Measurements from ENCODE around the gene PRIMPOL. TPM values are rescaled to one million over a fixed set of nuclear protein-coding genes. Genes with fewer than 3 reads are reported as not detected.

PRIMPOL gene
- total and polyA plus RNA-seq, 2 of the 4 experiments (the other 2 are of a cell fraction) = 5.6 to 8.8 TPM

- no peak overlapping the region for H3K4ac ChIP-seq (ENCODE audit: low read depth, low read length)
- no peak overlapping the region for H2BK20ac ChIP-seq (ENCODE audit: low read depth, low read length)
- dilution Hi-C loops (cut with HindIII; ENCODE audit: low sequenced_read_pairs, unreplicated experiment) = no loop called here
- H3K18ac ChIP-seq (ENCODE audit: low read depth, low read length) = no peak overlapping the region
- ATAC-seq (ENCODE audit: low read depth) (no peak), DNase-seq (no peak)
- in situ Hi-C loops (cut with MboI; ENCODE audit: low sequenced_read_pairs) = no loop called here
- no peak overlapping the region for H3K14ac ChIP-seq (replicated peaks; ENCODE audit: low read depth, low read length)
- no peak overlapping the region for H2AK5ac ChIP-seq (ENCODE audit: low read depth, low read length)
- H3K9me1 ChIP-seq (ENCODE audit: insufficient read depth, low read length) = peaks cover 5% of the 10 kb centered on the region; the same call in 1 of the 2 replicates
- 100% methylated on average over 2 of the region's 5 CpGs; no CpG with 5 or more reads in 1 of the 2 experiments for WGBS, 2 experiments (ENCODE audit: extremely low coverage in 2 of 2, insufficient read length in 1 of 2)
- H3K27ac ChIP-seq (ENCODE audit: insufficient read depth, low read length) = no peak overlapping the region
- no peak overlapping the region for H4K91ac ChIP-seq (ENCODE audit: insufficient read depth, low read depth, low read length)
- H2AK9ac ChIP-seq (replicated peaks; ENCODE audit: low read depth, low read length, poor library complexity) = no peak overlapping the region
- no peak overlapping the region for H2BK15ac ChIP-seq (ENCODE audit: low read depth, low read length)
- CTCF ChIA-PET = no interaction called here
- H2BK5ac ChIP-seq (ENCODE audit: low read depth, low read length, poor library complexity, severe bottlenecking) = no peak overlapping the region
- no peak overlapping the region for H3K4me2 ChIP-seq (ENCODE audit: low read depth, low read length)
- H4K8ac ChIP-seq (ENCODE audit: low read depth in 2 of 2, low read length in 2 of 2) = no peak overlapping the region
- peaks cover 17% of the 10 kb centered on the region for H3K36me3 ChIP-seq (ENCODE audit: control insufficient read depth, insufficient read depth, low read length)
- H3K27me3 ChIP-seq (ENCODE audit: control insufficient read depth, insufficient read depth, low read length) = no peaks in the 10 kb centered on the region
- no peak overlapping the region for H2AFZ ChIP-seq (replicated peaks; ENCODE audit: low read length, poor library complexity)
- no peak for TF ChIP-seq MXI1 (IDR thresholded peaks at IDR 0.05; ENCODE audit: borderline replicate concordance, low read depth, low read length)
- no peak for TF ChIP-seq FOS (IDR thresholded peaks at IDR 0.05; ENCODE audit: low read depth, low read length)
- no peak for TF ChIP-seq RFX5 (IDR thresholded peaks at IDR 0.05; ENCODE audit: low read depth, low read length)
- TF ChIP-seq CTCF (conservative IDR thresholded peaks at IDR 0.05; ENCODE audit: low read depth, low read length) = no peak
- TF ChIP-seq USF2 (IDR thresholded peaks at IDR 0.05; ENCODE audit: low read depth, low read length) = no peak
- TF ChIP-seq RAD21 (IDR thresholded peaks at IDR 0.05; ENCODE audit: low read length) = no peak
- no peak for TF ChIP-seq BHLHE40 (IDR thresholded peaks at IDR 0.05; ENCODE audit: low read depth, low read length)
- no peak for TF ChIP-seq RCOR1 (IDR thresholded peaks at IDR 0.05; ENCODE audit: insufficient replicate concordance, low read length)
- TF ChIP-seq CEBPB (IDR thresholded peaks at IDR 0.05; ENCODE audit: low read depth, low read length) = no peak
- no peak for TF ChIP-seq SMC3 (IDR thresholded peaks at IDR 0.05; ENCODE audit: low read depth, low read length)
- no peak for TF ChIP-seq CHD1 (IDR thresholded peaks at IDR 0.05; ENCODE audit: low read depth, low read length)
- TF ChIP-seq NFE2L2 (IDR thresholded peaks at IDR 0.05; ENCODE audit: low read depth, low read length) = no peak
- TF ChIP-seq ELK1 (IDR thresholded peaks at IDR 0.05; ENCODE audit: borderline replicate concordance, low read depth, low read length) = no peak
- no peak for TF ChIP-seq MAFK (IDR thresholded peaks at IDR 0.05; ENCODE audit: low read depth, low read length)
- no peak for TF ChIP-seq MAZ (IDR thresholded peaks at IDR 0.05; ENCODE audit: borderline replicate concordance, low read depth, low read length)
- no peak for TF ChIP-seq POLR2A (IDR thresholded peaks at IDR 0.05; ENCODE audit: low read depth, low read length)
- H3K9me3 ChIP-seq (ENCODE audit: control insufficient read depth, insufficient read depth, low read length) = no peaks in the 10 kb centered on the region
- H4K5ac ChIP-seq (ENCODE audit: low read depth, low read length) = no peak overlapping the region
- H3K9ac ChIP-seq (ENCODE audit: low read depth, low read length) = no peak overlapping the region
- POLR2A ChIA-PET (ENCODE audit: unreplicated experiment) = no interaction called here
- H3K4me3 ChIP-seq (ENCODE audit: insufficient read depth, low read depth, low read length) = no peak overlapping the region
- H4K20me1 ChIP-seq (ENCODE audit: insufficient read depth, low read length) = peaks cover 7% of the 10 kb centered on the region; the same call in 1 of the 2 replicates
- no peak overlapping the region for H3K23ac ChIP-seq (ENCODE audit: low read depth, low read length)
- 0 out of 2 replicates have a peak, but pooled peaks cover 2% of the 10 kb centered on the region for H3K4me1 ChIP-seq (ENCODE audit: control insufficient read depth, insufficient read depth, low read length)
- no peak overlapping the region for H2BK120ac ChIP-seq (ENCODE audit: low read depth, low read length)
- H3K56ac ChIP-seq (ENCODE audit: extremely low read depth, insufficient read depth, low read length) = no peak overlapping the region
- BruUV-seq (replicated peaks) = no TSS peak
- peaks cover 41 to 49% of the 10 kb centered on the region in 2 experiments for H3K79me1 ChIP-seq (ENCODE audit: low read depth in 1 of 2, low read length in 2 of 2)
- intact Hi-C loops (cut with micrococcal nuclease) = loop anchor here (10.0 kb wide), 1 partner anchor 257 kb away; no protein-coding TSS in a partner anchor
Observed at GRCh38 chr4:184641451-184641850, 8.1 kb upstream of the PRIMPOL start.

All from IMR-90 (cell line).